ENCODE measurements around the gene LIPC. TPM values are rescaled to one million over a fixed set of nuclear protein-coding genes. Genes with fewer than 3 reads are reported as not detected.
"Not testable (repeated sequence)": the region's sequence is repeated elsewhere in the genome, so short reads cannot be mapped to it uniquely, and the experiment has no call there.

LIPC gene
- total RNA-seq, 1 donor from 2014 or later, result 0.65 TPM

GRCh38 chr15:58603927-58604326 is 172.1 kb downstream of the LIPC start:
- intact Hi-C loops (cut with DNase I), result not testable (repeated sequence)

DNA sequence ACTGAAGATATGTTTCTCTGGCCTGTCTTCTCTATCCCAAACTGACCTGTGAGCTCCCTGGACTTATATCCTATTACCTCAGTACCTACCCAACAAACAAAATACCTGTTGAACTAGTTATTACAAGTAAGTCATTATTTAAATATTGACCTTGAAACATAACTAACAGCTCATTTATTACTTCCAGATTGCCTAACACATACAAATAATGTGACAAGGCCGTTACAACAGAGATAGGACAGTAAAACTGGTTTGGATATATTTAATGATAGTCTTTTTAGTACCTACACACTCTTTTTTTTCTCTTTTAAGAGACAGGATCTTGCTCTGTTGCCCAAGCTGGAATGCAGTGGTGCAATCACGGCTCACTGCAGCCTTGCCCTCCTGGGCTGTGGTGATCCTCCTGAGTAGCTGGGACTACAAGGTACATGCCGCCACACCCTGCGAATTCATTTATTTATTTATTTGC is 172.7 kb downstream of the LIPC start:
- intact Hi-C loops (cut with DNase I), result no loop called here
- DNase-seq, result no peak

More at GRCh38 chr15:58603927-58604326, 172.1 kb downstream of the LIPC start:
- not testable (repeated sequence) for DNase-seq; ATAC-seq (ENCODE audit: poor library complexity)

GRCh38 chr15:58605931-58606530 is 174.2 kb downstream of the LIPC start:
- intact Hi-C loops (cut with DNase I), result no loop called here
- no peak for ATAC-seq (ENCODE audit: poor library complexity)
- no peak for DNase-seq

More for the DNA sequence above, 172.7 kb downstream of the LIPC start:
- ATAC-seq (ENCODE audit: poor library complexity), result no peak

DNA sequence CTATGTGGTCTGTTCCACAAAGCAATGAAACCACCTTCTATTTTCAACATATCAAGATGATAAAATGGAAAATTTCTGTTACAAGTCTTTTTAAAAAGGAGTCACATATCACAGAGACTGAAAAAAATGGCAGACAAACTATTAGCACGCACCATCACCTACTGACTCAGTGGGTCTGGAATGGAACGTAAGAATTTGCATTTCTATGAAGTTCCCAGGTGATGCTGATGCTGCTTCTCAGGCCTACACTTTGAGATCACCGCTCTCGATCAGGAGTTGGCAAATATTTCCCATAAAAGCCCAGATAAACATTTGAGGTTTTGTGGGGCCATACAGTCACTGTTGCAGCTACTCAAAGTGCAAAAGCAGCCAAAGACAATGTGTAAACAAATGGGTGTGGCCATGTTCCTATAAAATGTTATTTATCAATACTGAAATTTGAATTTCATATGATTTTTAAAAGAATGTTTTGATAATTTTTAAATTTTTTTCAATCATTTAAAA is 174.8 kb downstream of the LIPC start:
- ATAC-seq (ENCODE audit: poor library complexity), result no peak
- no peak for DNase-seq
- intact Hi-C loops (cut with DNase I), result no loop called here

DNA sequence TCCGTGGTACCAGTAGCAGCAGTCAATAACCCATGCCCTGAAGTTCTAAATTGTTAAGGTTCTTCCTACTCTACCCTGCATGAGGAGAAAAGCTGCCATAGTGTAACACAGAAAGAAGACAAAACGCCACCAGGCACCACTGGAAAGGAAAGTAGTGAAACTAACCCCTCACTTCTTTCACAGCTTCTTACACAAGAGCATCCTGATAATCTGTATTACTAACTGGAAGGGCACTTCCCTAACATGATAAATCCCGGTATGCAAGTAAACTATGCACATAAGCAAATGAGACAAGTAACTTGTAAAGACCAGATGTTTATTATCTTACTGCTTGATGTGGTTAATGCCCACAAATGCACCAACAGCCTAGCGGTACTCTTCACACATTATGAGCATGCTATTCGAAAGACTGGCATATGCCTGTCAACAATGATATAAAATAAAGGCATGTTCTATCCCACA is 176.4 kb downstream of the LIPC start:
- intact Hi-C loops (cut with DNase I), result no loop called here
- ATAC-seq (ENCODE audit: poor library complexity) (no peak), DNase-seq (no peak)

GRCh38 chr15:58608711-58609110 is 176.9 kb downstream of the LIPC start:
- DNase-seq (no peak), ATAC-seq (ENCODE audit: poor library complexity) (no peak)
- intact Hi-C loops (cut with DNase I), result no loop called here

DNA sequence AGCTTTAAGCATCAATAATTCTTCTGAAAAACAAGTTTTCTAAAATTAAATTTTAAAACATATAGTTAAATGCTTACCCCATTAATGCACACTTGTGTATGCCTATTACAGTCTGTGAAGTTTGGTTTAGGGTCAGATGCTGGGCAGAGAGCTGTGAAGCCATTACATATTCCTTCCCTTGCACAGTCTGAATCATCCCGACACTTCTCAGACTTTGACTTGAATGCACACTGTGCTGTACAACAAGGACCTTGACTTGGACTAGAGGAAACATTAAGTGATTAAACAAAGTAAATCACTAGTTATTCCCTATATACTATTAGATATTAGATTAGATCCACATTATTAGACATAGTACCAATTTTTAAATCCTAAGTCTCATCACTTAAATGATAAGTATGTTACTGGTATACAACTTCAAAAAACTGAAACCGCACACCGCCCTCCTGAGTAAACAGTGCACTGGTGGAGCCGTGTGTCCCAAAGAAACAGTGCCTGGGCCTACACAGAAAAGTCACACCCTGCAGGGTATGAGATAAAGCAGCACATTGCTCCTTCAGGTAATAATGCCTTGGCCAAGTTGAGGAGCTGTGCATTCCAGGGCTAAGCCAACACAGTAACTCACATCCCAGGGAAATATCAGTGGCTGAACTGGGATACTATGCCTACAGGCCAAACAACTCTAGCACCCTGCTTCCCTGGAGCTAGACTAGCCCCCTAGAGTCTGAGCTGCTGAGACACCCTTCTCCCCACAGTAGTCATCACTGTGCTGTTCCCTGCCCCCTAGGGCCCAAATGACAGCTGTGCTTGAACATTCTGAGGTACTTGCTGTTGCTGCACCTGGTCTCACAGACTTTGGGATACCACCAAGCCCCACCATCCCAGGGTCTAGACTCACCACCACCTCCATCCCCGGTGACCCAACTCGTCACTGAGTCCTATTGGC is 180.2 kb downstream of the LIPC start:
- no peak for ATAC-seq (ENCODE audit: poor library complexity)
- DNase-seq, result no peak
- intact Hi-C loops (cut with DNase I), result no loop called here

DNA sequence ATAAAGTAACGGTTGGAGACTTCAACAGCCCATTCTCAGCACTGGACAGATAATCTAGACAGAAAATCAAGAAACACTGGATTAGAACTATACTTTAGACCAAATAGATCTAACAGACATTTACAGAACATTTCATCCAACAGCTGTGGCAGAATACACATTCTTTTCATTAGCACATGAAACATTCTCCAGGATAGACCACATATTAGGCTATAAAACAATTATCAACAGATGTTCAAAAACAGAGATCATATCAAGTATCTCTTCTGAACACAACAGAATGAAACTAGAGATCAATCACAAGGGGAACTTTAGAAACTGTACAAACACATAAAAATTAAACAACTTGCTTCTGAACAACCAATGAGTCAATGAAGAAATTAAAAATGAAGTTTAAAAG is 184.4 kb downstream of the LIPC start:
- intact Hi-C loops (cut with DNase I), result no loop called here
- ATAC-seq (ENCODE audit: poor library complexity) (no peak), DNase-seq (no peak)
